ENCODE data around the gene PRXL2C.

DNA sequence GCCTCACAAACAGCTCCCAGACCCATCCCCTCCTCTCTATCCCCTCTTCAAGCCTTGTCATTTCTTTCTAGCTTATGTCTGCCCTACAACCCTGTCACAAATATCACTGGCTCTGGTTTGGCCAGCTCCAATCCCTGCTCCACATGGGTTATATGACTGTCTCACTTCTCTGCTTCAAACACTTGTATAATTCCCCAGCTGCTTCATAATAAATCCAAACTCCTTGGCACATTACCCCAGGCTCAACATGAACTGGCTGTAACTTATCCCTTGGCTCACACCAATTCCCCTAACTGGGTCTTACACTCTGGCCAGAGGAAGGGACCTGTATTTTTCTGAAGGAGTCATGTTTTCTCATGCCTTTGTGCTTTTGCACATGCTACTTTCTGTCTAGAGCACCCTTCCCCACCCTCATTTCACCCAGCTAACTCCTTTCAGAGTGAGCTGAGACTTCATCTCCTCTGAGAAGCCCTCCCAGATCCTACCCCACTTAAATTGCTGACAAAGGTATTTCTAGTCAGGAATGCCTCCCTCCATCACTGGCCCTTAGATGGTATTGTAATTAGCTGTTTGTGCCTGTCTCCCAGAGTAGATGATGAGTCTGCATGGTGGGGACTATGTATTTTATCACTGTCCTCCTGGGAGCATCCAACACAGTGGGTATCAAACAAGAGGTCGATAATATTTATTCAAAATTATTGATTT, 5.3 kb downstream of the PRXL2C start:
- TF ChIP-seq CTCF (conservative IDR thresholded peaks at IDR 0.05) = no peak
- no peak for TF ChIP-seq EZH2 (IDR thresholded peaks at IDR 0.05; ENCODE audit: low read depth)
